ENCODE results near the gene WBP1.

GRCh38 chr2:74421221-74421870 lies 36.9 kb upstream of the WBP1 start, which contains the start of the genes C2orf81 and WDR54:
- TF ChIP-seq, protein P1, sequence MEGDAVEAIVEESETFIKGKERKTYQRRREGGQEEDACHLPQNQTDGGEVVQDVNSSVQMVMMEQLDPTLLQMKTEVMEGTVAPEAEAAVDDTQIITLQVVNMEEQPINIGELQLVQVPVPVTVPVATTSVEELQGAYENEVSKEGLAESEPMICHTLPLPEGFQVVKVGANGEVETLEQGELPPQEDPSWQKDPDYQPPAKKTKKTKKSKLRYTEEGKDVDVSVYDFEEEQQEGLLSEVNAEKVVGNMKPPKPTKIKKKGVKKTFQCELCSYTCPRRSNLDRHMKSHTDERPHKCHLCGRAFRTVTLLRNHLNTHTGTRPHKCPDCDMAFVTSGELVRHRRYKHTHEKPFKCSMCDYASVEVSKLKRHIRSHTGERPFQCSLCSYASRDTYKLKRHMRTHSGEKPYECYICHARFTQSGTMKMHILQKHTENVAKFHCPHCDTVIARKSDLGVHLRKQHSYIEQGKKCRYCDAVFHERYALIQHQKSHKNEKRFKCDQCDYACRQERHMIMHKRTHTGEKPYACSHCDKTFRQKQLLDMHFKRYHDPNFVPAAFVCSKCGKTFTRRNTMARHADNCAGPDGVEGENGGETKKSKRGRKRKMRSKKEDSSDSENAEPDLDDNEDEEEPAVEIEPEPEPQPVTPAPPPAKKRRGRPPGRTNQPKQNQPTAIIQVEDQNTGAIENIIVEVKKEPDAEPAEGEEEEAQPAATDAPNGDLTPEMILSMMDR (IDR thresholded peaks at IDR 0.05; ENCODE audit: extremely low read depth in 1 of 2, insufficient read depth in 1 of 2, low read depth in 1 of 2, low read length in 2 of 2) = no peak
- TF ChIP-seq POLR2A (IDR thresholded peaks at IDR 0.05; ENCODE audit: low read depth, low read length) = no peak
- no peak for TF ChIP-seq MYC (IDR thresholded peaks at IDR 0.05; ENCODE audit: low read depth, low read length)
- TF ChIP-seq FOS (IDR thresholded peaks at IDR 0.05; ENCODE audit: borderline replicate concordance, insufficient read depth, low read length) = no peak
- peak; percentile 38 for TF ChIP-seq POLR2AphosphoS5 (IDR thresholded peaks at IDR 0.05; ENCODE audit: insufficient read depth, low read depth, low read length)
- no peak for TF ChIP-seq JUN (IDR thresholded peaks at IDR 0.05; ENCODE audit: borderline replicate concordance, insufficient read depth, insufficient read length, low read depth)

All from endothelial cell of umbilical vein (primary cell).